GM19035 (cell line): ENCODE results near the gene C1QTNF3.
A peak's percentile ranks its signal among the peaks of the same experiment; 100 is the strongest.

ENCODE experiments used
- ATAC-seq: cut with Tn5 transposase; IDR thresholded peaks from one replicate; pipeline ENCODE4 v1.9.1; 2021; ENCODE audit not compliant: unreplicated experiment

The C1QTNF3 gene

GRCh38 chr5:34002629-34003328, 40.2 kb downstream of the C1QTNF3 start:
- ATAC-seq, result no peak

GRCh38 chr5:34001241-34001841, 41.7 kb downstream of the C1QTNF3 start:
- no peak for ATAC-seq

- no peak for ATAC-seq
Observed at GRCh38 chr5:33999978-34000377, 43.0 kb downstream of the C1QTNF3 start.

DNA sequence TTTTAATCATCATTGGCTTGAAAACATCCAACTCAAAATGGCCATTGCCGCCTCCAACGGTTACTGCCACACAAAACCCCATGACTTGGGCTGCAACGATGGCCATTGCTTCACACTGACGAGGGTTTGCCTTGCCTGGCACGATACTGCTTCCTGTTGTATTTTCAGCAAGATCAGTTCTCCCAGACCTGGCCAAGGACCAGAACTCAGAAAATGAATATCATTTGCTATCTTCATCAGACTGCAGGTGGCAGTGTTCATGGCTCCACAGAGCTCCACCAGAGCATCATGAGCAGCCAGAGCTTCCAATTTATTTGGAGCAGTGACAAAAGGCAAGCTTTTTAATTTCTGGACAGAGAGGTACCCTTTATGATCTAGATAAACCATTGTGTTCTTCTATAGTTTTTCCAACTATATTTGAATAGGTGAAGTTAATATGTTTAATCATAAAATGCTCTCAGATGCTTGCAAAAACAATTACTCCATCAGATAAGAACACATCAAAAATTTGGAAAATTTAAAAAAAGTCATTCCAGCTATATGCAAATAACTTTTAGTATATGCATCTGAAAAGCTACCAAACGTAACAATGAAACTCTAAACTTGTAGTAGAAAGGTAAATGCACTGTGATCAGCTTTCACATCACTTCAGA, 45.6 kb downstream of the C1QTNF3 start:
- peak; percentile 63 for ATAC-seq

DNA sequence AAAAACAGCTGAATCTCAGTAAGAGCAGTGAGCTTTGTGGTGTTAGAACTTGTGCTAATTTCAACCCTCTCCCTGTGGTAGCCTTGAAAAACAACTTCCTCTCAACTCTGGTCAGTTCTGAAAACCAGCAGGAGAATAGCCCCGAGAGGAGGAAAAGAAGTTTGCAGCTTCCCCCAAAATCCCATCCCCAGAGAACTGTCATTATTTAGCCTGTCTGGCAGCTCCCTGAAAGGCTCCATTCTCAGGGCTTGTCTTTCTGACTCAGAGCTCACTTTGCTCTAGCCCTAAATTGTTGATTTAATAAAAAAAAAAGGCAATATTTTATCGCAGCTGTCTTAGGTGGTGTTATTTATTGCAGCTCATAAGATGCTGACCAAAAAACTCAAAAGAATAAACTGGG, 47.1 kb downstream of the C1QTNF3 start:
- ATAC-seq, result no peak

DNA sequence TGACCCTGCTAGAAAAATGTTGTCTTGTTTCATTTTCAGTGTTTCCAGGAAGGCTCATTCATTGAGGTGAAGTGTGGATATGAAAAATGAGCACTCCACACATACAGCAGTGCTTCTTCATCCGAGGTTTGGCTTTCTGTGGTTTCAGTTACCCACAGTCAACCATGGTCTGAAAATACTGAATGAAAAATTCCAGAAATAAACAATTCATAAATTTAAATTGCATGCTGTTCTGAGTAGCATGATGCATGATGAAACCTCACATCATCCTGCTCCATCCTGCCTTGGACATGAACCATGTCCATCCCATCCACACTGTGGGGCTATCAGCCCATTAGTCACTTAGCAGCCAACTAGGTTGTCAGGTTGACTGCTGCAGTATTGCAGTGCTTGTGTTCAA, 48.2 kb downstream of the C1QTNF3 start:
- no peak for ATAC-seq

- no peak for ATAC-seq
Observed at GRCh38 chr5:33992864-33993263, 50.1 kb downstream of the C1QTNF3 start.

- no peak for ATAC-seq
Observed at GRCh38 chr5:33985447-33985846, 57.6 kb downstream of the C1QTNF3 start.

DNA sequence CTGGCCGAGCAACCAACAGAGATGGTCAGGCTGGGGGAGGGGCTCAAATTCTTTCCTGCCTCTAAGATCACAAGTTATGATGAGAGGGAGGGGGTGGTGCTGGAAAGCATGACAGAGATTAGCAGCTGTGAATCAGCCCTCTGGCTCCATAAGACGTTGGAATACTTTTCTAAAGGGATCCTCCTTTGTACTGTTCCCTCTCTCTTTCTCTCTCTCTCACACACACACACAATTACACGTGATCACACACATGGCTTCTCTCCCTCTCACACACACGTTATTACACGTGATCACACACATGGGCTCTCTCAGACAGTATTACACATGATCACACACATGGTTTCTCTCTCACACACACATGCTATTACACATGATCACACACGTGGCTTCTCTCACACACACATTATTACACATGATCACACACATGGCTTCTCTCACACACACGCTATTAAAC, 58.3 kb downstream of the C1QTNF3 start, which contains the start of gene SLC45A2:
SLC45A2 (minus strand) TSS at position 23 of the 454 bp plus-strand sequence. CDS start 110 bp downstream, outside the sequence.
- no peak for ATAC-seq

- ATAC-seq, result no peak
Observed at GRCh38 chr5:33984178-33984577, 58.8 kb downstream of the C1QTNF3 start.

DNA sequence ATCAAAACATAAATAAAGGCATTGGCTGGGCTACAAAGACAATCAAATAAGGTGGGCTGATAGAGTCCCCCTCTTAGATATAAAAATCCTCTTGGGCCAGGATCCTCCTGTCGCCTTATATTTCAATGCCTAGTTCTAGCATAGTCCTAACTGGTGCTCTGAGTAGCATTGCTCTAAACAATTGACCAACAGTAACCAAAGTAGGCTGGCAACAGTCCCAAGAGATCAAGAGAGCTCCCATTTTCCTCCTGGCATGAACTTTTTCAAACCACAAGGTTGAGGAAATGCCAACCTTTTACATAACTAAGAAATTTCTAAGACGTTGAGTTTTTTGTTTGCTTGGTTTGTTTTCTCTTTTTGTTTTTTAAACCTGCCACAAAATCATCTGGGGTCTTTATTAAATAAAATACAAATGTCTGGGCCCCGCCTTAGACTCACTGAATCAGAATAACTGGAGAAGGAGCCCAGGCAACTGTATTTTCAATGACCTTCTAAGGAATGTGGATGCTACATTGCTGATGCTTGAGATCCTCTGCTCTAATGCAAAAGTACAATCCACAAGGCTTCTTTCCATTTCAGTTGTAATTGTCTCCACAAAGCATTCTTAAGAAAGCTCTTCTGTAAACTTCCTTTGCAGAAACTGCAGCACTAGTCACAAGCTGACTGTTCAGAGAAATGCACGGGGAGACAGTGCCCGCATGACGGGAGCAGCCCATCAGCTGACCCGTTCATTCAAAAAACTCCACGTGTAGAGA, 61.4 kb downstream of the C1QTNF3 start:
- ATAC-seq, result no peak

DNA sequence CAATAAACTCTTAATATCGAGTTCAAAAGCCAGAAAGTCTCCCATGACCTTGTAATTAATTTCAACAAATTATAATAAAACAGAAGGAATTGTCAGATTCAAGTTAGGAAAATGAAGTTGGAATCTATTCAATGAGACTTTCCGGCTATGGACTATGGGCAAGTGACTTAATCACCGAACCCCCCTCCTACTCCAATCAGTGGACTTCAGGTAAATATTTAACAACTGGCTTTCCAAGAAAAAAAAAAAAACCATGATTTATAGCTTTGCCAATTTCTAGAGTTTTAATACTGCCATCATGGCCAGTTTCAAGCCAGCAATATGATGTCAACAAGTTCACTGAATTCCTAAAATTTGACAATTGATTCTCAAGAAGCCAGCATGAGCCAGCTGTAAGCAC, 63.0 kb downstream of the C1QTNF3 start:
- no peak for ATAC-seq

- ATAC-seq, result no peak
Observed at GRCh38 chr5:33978306-33978705, 64.7 kb downstream of the C1QTNF3 start.

DNA sequence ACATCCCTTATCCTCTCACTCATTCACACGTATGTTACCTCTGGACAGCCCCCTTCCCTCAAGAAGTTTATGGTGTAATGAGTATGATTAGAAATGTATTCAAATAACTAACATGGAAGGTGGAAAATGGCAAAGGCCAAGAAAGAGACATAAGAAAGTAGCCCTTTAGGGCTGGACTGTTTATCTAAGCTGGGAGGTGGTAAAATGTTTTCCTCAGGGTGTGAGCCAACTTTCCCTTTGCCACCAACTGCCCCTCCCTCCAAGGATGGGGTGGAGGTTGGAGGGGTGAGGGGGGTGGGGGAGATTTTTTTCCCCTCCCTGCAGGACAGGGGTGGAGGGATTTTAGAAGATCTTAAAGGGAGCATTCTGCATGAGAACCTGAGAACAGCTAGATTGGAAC, 66.7 kb downstream of the C1QTNF3 start:
- ATAC-seq, result no peak

GRCh38 chr5:33975852-33976251, 67.2 kb downstream of the C1QTNF3 start:
- ATAC-seq, result no peak

DNA sequence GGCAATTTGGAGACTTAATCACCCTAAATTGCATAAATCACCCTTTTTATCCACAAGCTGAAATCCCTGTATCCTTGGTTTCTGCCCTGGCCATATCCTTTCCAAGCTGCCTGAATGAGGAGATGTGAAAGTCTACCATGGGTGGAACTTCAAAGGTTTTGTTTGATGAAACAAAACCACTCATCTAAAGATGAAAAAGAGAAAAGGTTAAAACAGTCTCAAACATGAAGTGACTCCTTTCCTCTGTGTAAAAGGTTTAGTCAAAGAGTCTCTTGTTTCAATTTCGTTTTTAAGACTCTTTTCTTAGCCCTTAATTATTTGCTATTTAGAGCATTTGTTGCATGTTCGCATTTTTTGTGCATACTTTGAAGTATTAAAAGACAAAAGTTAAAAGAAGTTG, 69.7 kb downstream of the C1QTNF3 start:
- ATAC-seq, result no peak

GRCh38 chr5:33969572-33970452, 73.2 kb downstream of the C1QTNF3 start:
- ATAC-seq, result peak; percentile 79

DNA sequence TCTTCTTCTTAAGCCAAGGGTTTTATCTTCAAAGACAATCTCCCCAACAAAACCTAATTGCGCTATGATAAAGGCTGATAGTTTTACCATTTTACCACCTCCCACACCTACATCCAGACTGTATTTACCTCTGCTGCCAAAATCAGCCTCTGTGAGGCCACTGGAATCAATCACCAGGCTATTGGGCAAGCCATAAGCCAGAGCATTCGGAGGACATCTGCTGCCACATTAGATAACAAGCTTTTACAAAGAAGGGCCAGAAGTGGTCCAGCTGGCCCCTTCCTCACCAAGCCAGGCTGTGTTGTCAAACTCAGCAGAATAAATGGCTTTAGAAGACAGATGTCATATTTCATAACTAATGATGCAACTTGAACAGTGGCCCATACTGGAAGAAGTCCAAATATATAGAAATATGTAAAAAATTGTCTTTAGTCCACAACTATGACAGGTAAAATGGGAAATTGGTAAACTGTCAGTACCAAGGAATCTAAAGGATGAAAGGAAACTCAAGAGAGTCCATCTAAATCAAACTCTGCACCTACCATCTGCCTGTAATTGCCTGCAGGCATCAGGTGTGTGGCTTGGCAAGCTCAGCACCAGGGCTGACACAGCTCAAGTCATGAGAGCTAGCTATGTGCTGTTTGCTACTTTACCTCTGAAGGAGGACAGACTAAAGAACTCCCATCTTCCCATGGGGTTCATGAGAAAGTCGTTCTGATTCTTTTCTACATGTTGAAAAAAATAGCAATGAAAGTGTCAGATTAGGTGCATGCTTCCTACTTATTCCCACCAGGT, 74.6 kb downstream of the C1QTNF3 start:
- ATAC-seq, result no peak
